Pancreas (tissue), 10 donors: ENCODE measurements around the gene SDK1. TPM values are rescaled to one million over a fixed set of nuclear protein-coding genes. Genes with fewer than 3 reads are reported as not detected.

Source experiments
- ATAC-seq, 4 donors: fragments of 200-7000 bp; cut with Tn5 transposase; one replicate each; pipeline versions ENCODE4 v1.8.0 to v1.9.1; 2020; ENCODE audit warnings: mild to moderate bottlenecking in 4 of 4, moderate library complexity in 4 of 4
- DNase-seq, 6 donors: peaks; one replicate each; pipeline ENCODE4 v3.0.0-alpha.2; 2020
- FAIRE-seq: peaks from 2 replicates; lab custom pipeline; 2012; peaks lifted over from hg19 to GRCh38; lab: Jason Lieb, UNC
- H3K27ac ChIP-seq, 4 donors: fragments of 200-600 bp; sonication (generic); 1 replicate in 3 of 4; 2 replicates in 1 of 4; pipeline versions ENCODE4 v1.5.0 to v1.8.0; 2020
- H3K27me3 ChIP-seq, 4 donors: fragments of 200-600 bp; one replicate each; pipeline ENCODE4 v1.8.0; 2021
- H3K36me3 ChIP-seq, 3 donors: fragments of 200-600 bp; sonication (generic) in 1 of 3; one replicate each; pipeline versions ENCODE4 v1.5.0 to v1.8.0; 2020 to 2021
- H3K4me1 ChIP-seq, 3 donors: fragments of 200-600 bp; one replicate each; pipeline ENCODE4 v1.8.0; 2021
- H3K4me3 ChIP-seq, 4 donors: fragments of 200-600 bp; sonication (generic) in 2 of 4; one replicate each; pipeline versions ENCODE4 v1.5.0 to v1.8.0; 2020 to 2021
- H3K9me3 ChIP-seq, 4 donors: fragments of 200-600 bp; one replicate each; pipeline ENCODE4 v1.8.0; 2021
- CTCF ChIP-seq, 4 donors: fragments of 200-600 bp; sonication (generic) in 3 of 4; IDR thresholded peaks; one replicate each; pipeline versions ENCODE4 v1.5.0 to v1.8.0; 2021; ENCODE audit warnings: antibody characterized with exemption in 4 of 4
- WGBS, 2 donors: extraction: QIAGEN DNeasy Blood & Tissue Kit; methylation state at CpG; one replicate each; pipeline ENCODE4 v1.1.7; 2013; 5-methylcytosine and 5-hydroxymethylcytosine counted together
- intact Hi-C, 3 donors: fragments of 100-400 bp; cut with DNase I; formaldehyde crosslinking; loops; one replicate each; pipeline versions ENCODE4 v1.11.1 to v1.14.2; 2022
- polyA plus RNA-seq, 2 donors: library from polyadenylated mRNA; stranded (reverse); fragments of 200-250 nt; gene quantifications; one replicate each; pipeline ENCODE4 v1.2.3, GENCODE V29; 2013
- total RNA-seq, 6 donors: library from RNA; stranded (reverse); fragmentation: NEBNext Ultra II Directional in 4 of 6; extraction: Animal tissue kit (Norgen Biotek cat#: 25700) in 4 of 6; gene quantifications; one replicate each; pipeline versions ENCODE4 v1.2.1 to v1.2.4, GENCODE V29; 2021 to 2023
- donor health status: healthy with polysubstance abuse.
- donor health status: DM: no; HTN: no; CAD: no; lungs with moderate emphysema.
- donor health status: DM: no; HTN: no; CAD: no.
- donor health status: control.
- donor health status: control.
- donor health status: Bipolar disorder and iron deficiency.
- donor health status: DM: yes; HTN: yes; CAD: no.
- donor health status: DM: no; HTN: no; CAD: no.
- donor health status: DM: no; HTN: no; CAD: no.
- donor health status: DM: yes; HTN: yes; CAD: no.

Gene SDK1
- total and polyA plus RNA-seq, 8 donors = 10.8 to 30.8 (median 19.8) TPM

- no peaks in the 10 kb centered on the region for H3K4me1 ChIP-seq
- ATAC-seq (no peak), DNase-seq (peak in 1 of 6 donors; percentile 70), FAIRE-seq (no peak)
- 97 to 98% methylated on average over 18 of the region's 18 CpGs for WGBS, 2 donors
- H3K27ac ChIP-seq = no peak overlapping the region
- intact Hi-C loops = no loop called here
- no peak overlapping the region for H3K4me3 ChIP-seq
- H3K27me3 ChIP-seq = no peaks in the 10 kb centered on the region
- no peaks in the 10 kb centered on the region for H3K9me3 ChIP-seq
- TF ChIP-seq CTCF (IDR thresholded peaks at IDR 0.05) = no peak
- H3K36me3 ChIP-seq = no peaks in the 10 kb centered on the region
Observed at GRCh38 chr7:4205828-4206227, 904.8 kb downstream of the SDK1 start.

- ATAC-seq (no peak), FAIRE-seq (no peak), DNase-seq (peak in 2 of 6 donors; percentile 35 to 37)
- H3K27ac ChIP-seq = no peak overlapping the region
- WGBS, 2 donors = 95 to 96% methylated on average over 14 of the region's 14 CpGs
- no peaks in the 10 kb centered on the region for H3K36me3 ChIP-seq
- no peaks in the 10 kb centered on the region for H3K4me1 ChIP-seq
- no peaks in the 10 kb centered on the region for H3K9me3 ChIP-seq
- no peaks in the 10 kb centered on the region for H3K27me3 ChIP-seq
- intact Hi-C loops = no loop called here
- no peak overlapping the region for H3K4me3 ChIP-seq
- TF ChIP-seq CTCF (IDR thresholded peaks at IDR 0.05) = no peak
Observed at GRCh38 chr7:4207011-4207410, 906.0 kb downstream of the SDK1 start.

GRCh38 chr7:4208086-4208485 lies 907.0 kb downstream of the SDK1 start:
- Histone ChIP-seq H3K36me3 (no peaks in the 10 kb centered on the region), H3K4me1 (no peaks in the 10 kb centered on the region), H3K27ac (no peak overlapping the region), H3K9me3 (no peaks in the 10 kb centered on the region), H3K27me3 (no peaks in the 10 kb centered on the region), H3K4me3 (no peak overlapping the region)
- WGBS, 2 donors = 95% methylated on average over 15 of the region's 15 CpGs
- TF ChIP-seq CTCF (IDR thresholded peaks at IDR 0.05) = no peak
- intact Hi-C loops = no loop called here
- DNase-seq (peak in 1 of 6 donors; percentile 50), FAIRE-seq (no peak), ATAC-seq (no peak)

GRCh38 chr7:4208586-4208985 lies 907.5 kb downstream of the SDK1 start:
- no peak overlapping the region for H3K4me3 ChIP-seq
- H3K4me1 ChIP-seq = no peaks in the 10 kb centered on the region
- no peaks in the 10 kb centered on the region for H3K9me3 ChIP-seq
- H3K36me3 ChIP-seq = no peaks in the 10 kb centered on the region
- no peak overlapping the region for H3K27ac ChIP-seq
- ATAC-seq (no peak), DNase-seq (peak in 1 of 6 donors; percentile 39), FAIRE-seq (no peak)
- intact Hi-C loops = no loop called here
- WGBS, 2 donors = 93 to 95% methylated on average over 13 of the region's 13 CpGs
- TF ChIP-seq CTCF (IDR thresholded peaks at IDR 0.05) = no peak
- H3K27me3 ChIP-seq = no peaks in the 10 kb centered on the region

- no peaks in the 10 kb centered on the region for H3K36me3 ChIP-seq
- DNase-seq (peak in 1 of 6 donors; percentile 38), FAIRE-seq (no peak), ATAC-seq (no peak)
- no peak overlapping the region for H3K4me3 ChIP-seq
- H3K9me3 ChIP-seq = no peaks in the 10 kb centered on the region
- H3K4me1 ChIP-seq = no peaks in the 10 kb centered on the region
- no peaks in the 10 kb centered on the region for H3K27me3 ChIP-seq
- no peak for TF ChIP-seq CTCF (IDR thresholded peaks at IDR 0.05)
- 86 to 89% methylated on average over 10 of the region's 10 CpGs for WGBS, 2 donors
- H3K27ac ChIP-seq = no peak overlapping the region
- intact Hi-C loops = no loop called here
Observed at GRCh38 chr7:4209126-4209525, 908.1 kb downstream of the SDK1 start.
